ENCODE measurements around the gene RUFY4.

GRCh38 chr2:218070587-218070986 is 1.5 kb downstream of the RUFY4 start:
- TF ChIP-seq CTCF (IDR thresholded peaks at IDR 0.05) (no peak), POLR2A (IDR thresholded peaks at IDR 0.05) (no peak)

Data from testis (tissue), 2 donors.